ENCODE results near the gene MMP19.

Gene MMP19

GRCh38 chr12:55830601-55831446 is 11.9 kb downstream of the MMP19 start:
- TF ChIP-seq GATA2 (IDR thresholded peaks at IDR 0.05; ENCODE audit: low read depth, low read length) (no peak), GATA3 (IDR thresholded peaks at IDR 0.05; ENCODE audit: low read depth, low read length) (no peak)

GRCh38 chr12:55829967-55830600 is 12.7 kb downstream of the MMP19 start:
- no peak for TF ChIP-seq GATA2 (IDR thresholded peaks at IDR 0.05; ENCODE audit: low read depth, low read length)
- TF ChIP-seq GATA3 (IDR thresholded peaks at IDR 0.05; ENCODE audit: low read depth, low read length): no peak

- TF ChIP-seq GATA3 (IDR thresholded peaks at IDR 0.05; ENCODE audit: low read depth, low read length) (no peak), GATA2 (IDR thresholded peaks at IDR 0.05; ENCODE audit: low read depth, low read length) (no peak)
Observed at GRCh38 chr12:55828357-55828756, 14.4 kb downstream of the MMP19 start.

- TF ChIP-seq GATA2 (IDR thresholded peaks at IDR 0.05; ENCODE audit: low read depth, low read length) (no peak), GATA3 (IDR thresholded peaks at IDR 0.05; ENCODE audit: low read depth, low read length) (no peak)
Observed at GRCh38 chr12:55827806-55828205, 14.9 kb downstream of the MMP19 start.

- TF ChIP-seq GATA3 (IDR thresholded peaks at IDR 0.05; ENCODE audit: low read depth, low read length): no peak
- no peak for TF ChIP-seq GATA2 (IDR thresholded peaks at IDR 0.05; ENCODE audit: low read depth, low read length)
Observed at GRCh38 chr12:55824726-55825125, 18.0 kb downstream of the MMP19 start.

- TF ChIP-seq GATA2 (IDR thresholded peaks at IDR 0.05; ENCODE audit: low read depth, low read length): no peak
- no peak for TF ChIP-seq GATA3 (IDR thresholded peaks at IDR 0.05; ENCODE audit: low read depth, low read length)
Observed at GRCh38 chr12:55823419-55823818, 19.3 kb downstream of the MMP19 start.

GRCh38 chr12:55822228-55822627 is 20.5 kb downstream of the MMP19 start:
- no peak for TF ChIP-seq GATA3 (IDR thresholded peaks at IDR 0.05; ENCODE audit: low read depth, low read length)
- TF ChIP-seq GATA2 (IDR thresholded peaks at IDR 0.05; ENCODE audit: low read depth, low read length): no peak

- no peak for TF ChIP-seq GATA3 (IDR thresholded peaks at IDR 0.05; ENCODE audit: low read depth, low read length)
- TF ChIP-seq GATA2 (IDR thresholded peaks at IDR 0.05; ENCODE audit: low read depth, low read length): no peak
Observed at GRCh38 chr12:55820679-55821078, 22.1 kb downstream of the MMP19 start.

GRCh38 chr12:55818886-55819285 is 23.9 kb downstream of the MMP19 start:
- no peak for TF ChIP-seq GATA2 (IDR thresholded peaks at IDR 0.05; ENCODE audit: low read depth, low read length)
- no peak for TF ChIP-seq GATA3 (IDR thresholded peaks at IDR 0.05; ENCODE audit: low read depth, low read length)

- no peak for TF ChIP-seq GATA2 (IDR thresholded peaks at IDR 0.05; ENCODE audit: low read depth, low read length)
- TF ChIP-seq GATA3 (IDR thresholded peaks at IDR 0.05; ENCODE audit: low read depth, low read length): no peak
Observed at GRCh38 chr12:55818140-55818728, 24.5 kb downstream of the MMP19 start.

- TF ChIP-seq GATA2 (IDR thresholded peaks at IDR 0.05; ENCODE audit: low read depth, low read length) (no peak), GATA3 (IDR thresholded peaks at IDR 0.05; ENCODE audit: low read depth, low read length) (no peak)
Observed at GRCh38 chr12:55817345-55818139, 25.2 kb downstream of the MMP19 start, which contains the start of the genes ORMDL2 and SARNP. Gene ORMDL2, plus strand, starts transcription at chr12:55818041. Its CDS starts 959 bp downstream, at chr12:55819000. Gene SARNP, minus strand, starts transcription at chr12:55817724. Its CDS starts 23 bp downstream, at chr12:55817701.

- no peak for TF ChIP-seq GATA3 (IDR thresholded peaks at IDR 0.05; ENCODE audit: low read depth, low read length)
- TF ChIP-seq GATA2 (IDR thresholded peaks at IDR 0.05; ENCODE audit: low read depth, low read length): no peak
Observed at GRCh38 chr12:55816881-55817344, 25.8 kb downstream of the MMP19 start.

GRCh38 chr12:55815473-55815872 is 27.3 kb downstream of the MMP19 start:
- TF ChIP-seq GATA3 (IDR thresholded peaks at IDR 0.05; ENCODE audit: low read depth, low read length) (no peak), GATA2 (IDR thresholded peaks at IDR 0.05; ENCODE audit: low read depth, low read length) (no peak)

GRCh38 chr12:55814257-55814656 is 28.5 kb downstream of the MMP19 start:
- TF ChIP-seq GATA3 (IDR thresholded peaks at IDR 0.05; ENCODE audit: low read depth, low read length) (no peak), GATA2 (IDR thresholded peaks at IDR 0.05; ENCODE audit: low read depth, low read length) (no peak)
